HepG2 (cell line): ENCODE results near the gene TMEM135. TPM values are rescaled to one million over a fixed set of nuclear protein-coding genes. Genes with fewer than 3 reads are reported as not detected.

Experiments used
- ATAC-seq: fragments of 200-7000 bp; cut with Tn5 transposase; 3 replicates; pipeline ENCODE4 v1.9.1; 2020; ENCODE audit warnings: mild to moderate bottlenecking, moderate library complexity
- BruUV-seq: library from RNA; stranded (reverse); fragments of 400-500 nt; replicated peaks from 2 replicates; lab custom pipeline; 2021; lab: Mats Ljungman, UMichigan
- CTCF ChIA-PET: fragments of 300-600 bp; formaldehyde crosslinking; extraction: SDS; loops from one replicate; lab custom pipeline; 2021; ENCODE audit warnings: low total read pairs, inconsistent platforms, low intra/inter-chr PET ratio; lab: Yijun Ruan, JAX
- POLR2A ChIA-PET: fragments of 350-600 bp; sonication (Branson Sonifier 250); formaldehyde crosslinking; loops from one replicate; lab custom pipeline; 2020; ENCODE audit warnings: antibody characterized with exemption, inconsistent platforms; lab: Yijun Ruan, JAX
- DNase-seq: peaks from one replicate; pipeline ENCODE4 v3.0.0-alpha.2; 2015; ENCODE audit warnings: low spot score
- FAIRE-seq: peaks from 3 replicates; lab custom pipeline; 2011; peaks lifted over from hg19 to GRCh38; lab: Jason Lieb, UNC
- H2AFZ ChIP-seq: one replicate; pipeline ENCODE4 v1.6.1; 2011; ENCODE audit warnings: low read length, inconsistent platforms
- H3K27ac ChIP-seq: fragments of 300-600 bp; 3 replicates; pipeline ENCODE4 v1.8.0; 2011; ENCODE audit warnings: mixed run types, mild to moderate bottlenecking, mixed read lengths, low read length, inconsistent platforms; ENCODE audit not compliant: insufficient read depth; ENCODE audit errors: extremely low read length
- H3K27me3 ChIP-seq, 2 experiments: fragments of 200-600 bp in 1 of 2; 2 replicates in 1 of 2; 3 replicates in 1 of 2; pipeline versions ENCODE4 v1.6.0 to v1.8.0; 2011; ENCODE audit warnings: low read length in 2 of 2, mild to moderate bottlenecking in 2 of 2, moderate library complexity in 2 of 2, inconsistent platforms in 1 of 2; ENCODE audit not compliant: insufficient read depth in 2 of 2, control insufficient read depth in 1 of 2
- H3K36me3 ChIP-seq, 2 experiments: fragments of 200-600 bp in 1 of 2; replicated peaks in 1 of 2; 2 replicates in 1 of 2; 3 replicates in 1 of 2; pipeline versions ENCODE4 v1.5.1 to v1.8.0; 2011; ENCODE audit warnings: low read length in 2 of 2, inconsistent platforms in 1 of 2; ENCODE audit not compliant: insufficient read depth in 2 of 2, control insufficient read depth in 1 of 2
- H3K4me1 ChIP-seq: 2 replicates; pipeline ENCODE4 v1.5.1; 2012; ENCODE audit warnings: low read length, inconsistent platforms; ENCODE audit not compliant: insufficient read depth
- H3K4me2 ChIP-seq: 2 replicates; pipeline ENCODE4 v1.6.0; 2011; ENCODE audit warnings: low read depth, low read length, inconsistent platforms
- H3K4me3 ChIP-seq, 3 experiments: fragments of 200-600 bp in 1 of 3; sonication (generic), shearing (Covaris generic) in 1 of 3; replicated peaks in 1 of 3; 2 replicates each; pipeline ENCODE4 v1.5.1; 2011 to 2016; ENCODE audit warnings: low read length in 3 of 3, inconsistent platforms in 2 of 3, low read depth in 2 of 3, mild to moderate bottlenecking in 2 of 3, control low read depth in 1 of 3, mixed read lengths in 1 of 3; ENCODE audit not compliant: insufficient read depth in 1 of 3
- H3K79me2 ChIP-seq: one replicate; pipeline ENCODE4 v1.6.1; 2011; ENCODE audit warnings: low read length, inconsistent platforms; ENCODE audit not compliant: insufficient read depth
- H3K9ac ChIP-seq: 2 replicates; pipeline ENCODE4 v1.6.0; 2011; ENCODE audit warnings: mild to moderate bottlenecking, low read depth, low read length, inconsistent platforms; ENCODE audit not compliant: insufficient read depth
- H3K9me3 ChIP-seq: 2 replicates; pipeline ENCODE4 v1.5.1; 2012; ENCODE audit warnings: mild to moderate bottlenecking, low read length
- H4K20me1 ChIP-seq: 2 replicates; pipeline ENCODE4 v1.6.0; 2011; ENCODE audit warnings: inconsistent platforms, mild to moderate bottlenecking, low read length, moderate library complexity; ENCODE audit not compliant: insufficient read depth
- FIP1L1 ChIP-seq: fragments of 200-400 bp; formaldehyde crosslinking; IDR thresholded peaks from 2 replicates; pipeline ENCODE4 v1.6.1; 2018; ENCODE audit warnings: low read depth, mild to moderate bottlenecking, low read length, moderate library complexity, borderline replicate concordance; ENCODE audit not compliant: insufficient read depth
- MAFF ChIP-seq: IDR thresholded peaks from 2 replicates; pipeline ENCODE4 v1.6.1; 2011; ENCODE audit warnings: low read depth, low read length, improper control_type of control experiment
- MAFK ChIP-seq, 2 experiments: IDR thresholded peaks in 1 of 2; conservative IDR thresholded peaks in 1 of 2; 2 replicates each; pipeline ENCODE4 v1.6.1; 2011; ENCODE audit warnings: improper control_type of control experiment in 2 of 2, low read length in 2 of 2
- RBFOX2 ChIP-seq: fragments of 200-400 bp; formaldehyde crosslinking; IDR thresholded peaks from 2 replicates; pipeline ENCODE4 v1.6.1; 2017; ENCODE audit warnings: low read depth, mild to moderate bottlenecking, low read length
- TFDP1 ChIP-seq: IDR thresholded peaks from 2 replicates; pipeline ENCODE4 v1.6.1; 2016; ENCODE audit warnings: missing compliant biosample characterization, missing genetic modification reagents, borderline replicate concordance
- ZHX2 ChIP-seq, 2 experiments: sonication (generic) in 1 of 2; formaldehyde crosslinking in 1 of 2; IDR thresholded peaks; 2 replicates each; pipeline versions ENCODE4 v1.6.1 to v1.9.0; 2014 to 2022; ENCODE audit warnings: antibody characterized with exemption in 1 of 2, borderline replicate concordance in 1 of 2, inconsistent platforms in 1 of 2, low read depth in 1 of 2, missing genetic modification reagents in 1 of 2
- ZNF350 ChIP-seq: sonication (generic); formaldehyde crosslinking; IDR thresholded peaks from 2 replicates; pipeline ENCODE4 v1.4.0; 2020; ENCODE audit warnings: mild to moderate bottlenecking, low read depth, missing genetic modification reagents, borderline replicate concordance
- WGBS: methylation state at CpG from one replicate; pipeline ENCODE4 v1.1.6; 2017; ENCODE audit warnings: low lambda C conversion rate; 5-methylcytosine and 5-hydroxymethylcytosine counted together
- in situ Hi-C: cut with HindIII; loops from 2 replicates; pipeline ENCODE4 v1.10.0; 2017; ENCODE audit warnings: low pct_unique_long_range_greater_than_20kb; ENCODE audit not compliant: extremely low pct_ligation_motif_present
- intact Hi-C: fragments of 100-400 bp; cut with micrococcal nuclease; formaldehyde crosslinking; loops from one replicate; pipeline ENCODE4 v1.10.0; 2022; ENCODE audit not compliant: unreplicated experiment
- polyA plus RNA-seq, 8 experiments: library from polyadenylated mRNA; depleted of rRNA in 3 of 8; stranded (reverse) in 7 of 8; unstranded in 1 of 8; fragments of >200 nt; fragmentation: Illumina TruSeq in 4 of 8; extraction: Trizol in 4 of 8; gene quantifications; 2 replicates each; pipeline versions ENCODE4 v1.2.1 to v1.2.3, GENCODE V29; 2011 to 2016; ENCODE audit warnings: low read depth in 4 of 8, missing spikeins in 1 of 8, mixed read lengths in 1 of 8; ENCODE audit not compliant: insufficient read depth in 1 of 8
- total RNA-seq, 5 experiments: library from RNA; depleted of rRNA; stranded (reverse); fragments of >200 nt; fragmentation: Illumina TruSeq; extraction: Trizol; gene quantifications; 2 replicates each; pipeline ENCODE4 v1.2.3, GENCODE V29; 2016; ENCODE audit warnings: low read depth in 1 of 5

The TMEM135 gene
- total and polyA plus RNA-seq, 2 of the 13 experiments (the other 11 are each of a cell fraction or from before 2014, with no cell fraction given), result 36.6 to 88.9 TPM

GRCh38 chr11:87046824-87047223 lies 9.1 kb downstream of the TMEM135 start:
- peaks cover 24% of the 10 kb centered on the region for H3K4me1 ChIP-seq
- ATAC-seq, result no peak
- peaks cover 46% of the 10 kb centered on the region for H3K79me2 ChIP-seq
- in situ Hi-C loops (no loop called here), intact Hi-C loops (no loop called here)
- no peak for DNase-seq
- no peak overlapping the region for H3K4me3 ChIP-seq
- H3K9ac ChIP-seq, result no peak overlapping the region
- ChIA-PET POLR2A (interaction anchor here (0.8 kb wide), 1 partner anchor 9 kb away, joined by 3 read pairs; the partner anchor contains the start of gene TMEM135), CTCF (no interaction called here)
- no peak for FAIRE-seq
- H3K36me3 ChIP-seq, result peaks cover 2 to 18% of the 10 kb centered on the region in 2 experiments
- H4K20me1 ChIP-seq, result 0 out of 2 replicates have a peak, but pooled peaks cover 9% of the 10 kb centered on the region
- no peak overlapping the region for H3K4me2 ChIP-seq
- H3K27me3 ChIP-seq, result no peaks in the 10 kb centered on the region
- TF ChIP-seq ZNF350 (CRISPR knock-in tag) (no peak), ZHX2 (IDR thresholded peaks at IDR 0.05; ENCODE audit: low read depth) (no peak), ZHX2 (CRISPR knock-in tag; IDR thresholded peaks at IDR 0.05; ENCODE audit: borderline replicate concordance) (no peak), FIP1L1 (no peak), MAFK (conservative IDR thresholded peaks at IDR 0.05 in 1 of 2, IDR thresholded peaks at IDR 0.05 in 1 of 2; ENCODE audit: low read length in 2 of 2) (peak; percentile 47 to 60; a peak in 3 of 4 replicates), TFDP1 (CRISPR knock-in tag) (no peak), RBFOX2 (peak; percentile 43; the same call in 1 of the 2 replicates), MAFF (peak; percentile 51)
- no peaks in the 10 kb centered on the region for H3K9me3 ChIP-seq
- no TSS peak for BruUV-seq
- no peak overlapping the region for H3K27ac ChIP-seq
- no peak overlapping the region for H2AFZ ChIP-seq
- WGBS, result 99% methylated on average over 2 of the region's 2 CpGs
